Measurements from ENCODE around the gene DYRK1A.

The DYRK1A gene

GRCh38 chr21:37372127-37372731, 5.7 kb downstream of the DYRK1A start:
- no peak for TF ChIP-seq CTCF (IDR thresholded peaks at IDR 0.05; ENCODE audit: extremely low read depth, missing control alignments)
- no peak for DNase-seq (ENCODE audit: low spot score)

- DNase-seq (ENCODE audit: low spot score), result no peak
- no peak for TF ChIP-seq CTCF (IDR thresholded peaks at IDR 0.05; ENCODE audit: extremely low read depth, missing control alignments)
Measured at GRCh38 chr21:37372951-37373350, 6.4 kb downstream of the DYRK1A start.

DNA sequence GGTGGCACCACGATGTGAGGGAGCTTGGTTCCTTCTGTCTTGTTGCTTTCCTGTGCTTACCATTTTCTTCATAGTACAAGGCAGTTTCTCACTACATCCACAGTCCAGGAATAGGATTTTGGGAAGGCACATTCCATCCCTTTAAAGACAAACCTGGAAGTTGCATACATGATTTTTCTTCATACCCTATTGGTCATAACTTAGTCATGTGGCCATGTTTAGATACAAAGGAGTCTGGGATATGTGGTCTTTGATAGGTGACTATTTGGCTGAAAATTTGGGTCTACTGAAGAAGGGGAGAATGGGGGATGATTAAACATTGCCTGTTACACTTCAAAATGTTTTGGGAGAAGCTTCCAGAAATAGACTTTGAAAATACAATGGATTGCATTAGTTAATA, 7.0 kb downstream of the DYRK1A start:
- no peak for TF ChIP-seq CTCF (IDR thresholded peaks at IDR 0.05; ENCODE audit: extremely low read depth, missing control alignments)
- no peak for DNase-seq (ENCODE audit: low spot score)

DNA sequence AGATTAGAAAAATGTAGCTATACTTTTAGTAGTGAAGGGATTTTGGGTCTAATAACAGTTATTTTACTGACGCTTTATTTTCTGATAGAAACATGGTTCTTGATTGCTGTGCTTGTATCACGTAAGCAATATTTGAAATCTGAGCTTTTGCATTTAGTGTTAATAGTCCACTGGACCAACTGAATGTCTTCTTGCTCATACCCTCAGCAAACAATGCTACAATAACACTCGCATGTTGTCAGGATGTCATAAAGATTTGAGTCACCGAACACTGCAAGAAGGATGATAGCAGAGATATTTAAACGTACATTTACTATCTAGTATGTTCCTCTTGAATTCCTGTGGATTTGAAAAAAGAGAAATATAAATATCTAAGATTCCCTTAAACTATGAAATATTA, 7.5 kb downstream of the DYRK1A start:
- DNase-seq (ENCODE audit: low spot score), result no peak
- no peak for TF ChIP-seq CTCF (IDR thresholded peaks at IDR 0.05; ENCODE audit: extremely low read depth, missing control alignments)

DNA sequence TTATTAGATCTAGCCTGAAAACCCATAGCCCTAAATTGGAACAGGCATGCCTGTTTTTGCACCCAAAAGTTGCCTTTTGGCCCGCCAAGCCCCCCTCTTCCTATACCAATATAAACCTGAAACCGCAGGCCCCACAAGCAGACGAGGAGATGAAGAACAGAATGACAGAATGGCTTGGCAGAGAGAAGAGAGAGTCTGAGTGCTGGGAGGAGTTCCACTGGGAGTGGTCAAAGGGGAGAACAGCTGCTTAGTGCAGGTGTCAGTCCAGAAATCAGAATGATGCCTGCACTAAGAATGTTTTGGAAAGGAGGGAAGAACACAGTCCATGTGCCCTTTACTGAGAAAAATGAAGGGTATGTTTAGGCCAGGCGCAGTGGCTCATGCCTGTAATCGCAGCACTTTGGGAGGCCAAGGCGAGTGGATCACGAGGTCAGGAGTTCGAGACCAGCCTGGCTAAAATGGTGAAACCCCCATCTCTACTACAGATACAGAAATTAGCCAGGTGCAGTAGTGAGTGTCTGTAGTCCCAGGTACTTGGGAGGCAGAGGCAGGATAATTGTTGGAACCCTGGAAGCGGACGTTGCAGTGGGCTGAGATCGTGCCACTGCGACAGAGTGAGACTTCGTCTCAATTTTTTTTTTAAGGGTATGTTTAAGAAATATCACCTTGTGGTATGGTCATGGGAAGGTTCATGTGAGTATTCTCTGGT, 9.4 kb downstream of the DYRK1A start:
- TF ChIP-seq CTCF (IDR thresholded peaks at IDR 0.05; ENCODE audit: extremely low read depth, missing control alignments), result no peak
- DNase-seq (ENCODE audit: low spot score), result no peak

DNA sequence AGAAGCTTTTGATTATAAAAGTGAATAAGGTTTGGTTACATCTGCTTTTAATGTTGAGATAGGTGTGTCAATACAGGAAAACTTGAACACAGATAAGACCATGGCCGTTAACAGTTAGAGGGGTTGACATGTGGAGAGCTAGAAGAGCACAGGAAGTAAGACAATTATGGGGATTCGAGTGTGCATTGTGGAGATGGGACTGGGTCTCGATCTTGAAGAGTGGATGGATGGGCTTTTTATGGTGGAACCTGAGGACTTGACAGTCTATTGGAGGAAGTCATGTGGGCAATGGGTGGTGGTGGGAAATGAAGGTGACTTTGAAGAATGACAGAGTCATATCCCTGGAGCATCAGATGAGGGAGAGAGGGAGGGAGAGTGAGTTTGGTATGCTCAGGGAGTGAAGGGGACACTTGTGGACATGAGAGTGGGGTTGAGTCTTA, 12.1 kb downstream of the DYRK1A start:
- DNase-seq (ENCODE audit: low spot score), result no peak
- no peak for TF ChIP-seq CTCF (IDR thresholded peaks at IDR 0.05; ENCODE audit: extremely low read depth, missing control alignments)

Measured in GM20000 (cell line).